Natural killer cell treated with Interleukin-12 subunit alpha and Interleukin-12 subunit beta and Interleukin-15 and Interleukin-18, amount 100 ng/mL, for 72 hours (primary cell): Measurements from ENCODE around the gene DOCK4. TPM values are rescaled to one million over a fixed set of nuclear protein-coding genes. Genes with fewer than 3 reads are reported as not detected.

ENCODE experiments used
- ATAC-seq, 2 donors: fragments of 150-1000 bp; cut with Tn5 transposase in 1 of 2; sonication (Bioruptor Pico), chemical (Tn5 transposase) in 1 of 2; 2 replicates each; pipeline ENCODE4 v1.10.0; 2021
- DNase-seq: peaks from one replicate; pipeline ENCODE4 v3.0.0; 2022; ENCODE audit warnings: low spot score
- H3K27ac Mint-ChIP-seq, 2 donors: 1 replicate in 1 of 2; 2 replicates in 1 of 2; pipeline ENCODE4 v1.8.0; 2022; ENCODE audit warnings: mixed read lengths in 2 of 2, mild to moderate bottlenecking in 1 of 2, moderate library complexity in 1 of 2
- H3K27me3 Mint-ChIP-seq, 2 donors: 1 replicate in 1 of 2; 2 replicates in 1 of 2; pipeline ENCODE4 v1.8.0; 2022; ENCODE audit warnings: mixed read lengths in 2 of 2
- H3K36me3 Mint-ChIP-seq: one replicate; pipeline ENCODE4 v1.8.0; 2022; ENCODE audit warnings: mixed read lengths
- H3K4me1 Mint-ChIP-seq, 2 donors: 1 replicate in 1 of 2; 2 replicates in 1 of 2; pipeline ENCODE4 v1.8.0; 2022; ENCODE audit warnings: low read depth in 2 of 2, mixed read lengths in 2 of 2, mild to moderate bottlenecking in 1 of 2
- H3K4me3 Mint-ChIP-seq: one replicate; pipeline ENCODE4 v1.8.0; 2022; ENCODE audit warnings: mixed read lengths
- H3K9me3 Mint-ChIP-seq: 2 replicates; pipeline ENCODE4 v1.8.0; 2022; ENCODE audit warnings: mixed read lengths
- total RNA-seq, 2 donors: library from RNA; stranded (reverse); gene quantifications; one replicate each; pipeline ENCODE4 v1.2.3, GENCODE V29; 2022

DOCK4 gene
- total RNA-seq, 2 donors from 2014 or later, result 1.8 to 3.3 TPM

- Mint-ChIP-seq H3K27ac (no peak overlapping the region), H3K4me3 (no peak overlapping the region), H3K9me3 (no peaks in the 10 kb centered on the region), H3K36me3 (no peaks in the 10 kb centered on the region), H3K27me3 (peaks cover 5% of the 10 kb centered on the region in 2 donors), H3K4me1 (no peaks in the 10 kb centered on the region)
- DNase-seq (no peak), ATAC-seq (no peak)
Observed at GRCh38 chr7:111730057-111730456, 476.1 kb downstream of the DOCK4 start.

GRCh38 chr7:111729483-111729882, 476.7 kb downstream of the DOCK4 start:
- Mint-ChIP-seq H3K27ac (no peak overlapping the region), H3K36me3 (no peaks in the 10 kb centered on the region), H3K9me3 (no peaks in the 10 kb centered on the region), H3K4me1 (no peaks in the 10 kb centered on the region), H3K27me3 (peaks cover 3 to 5% of the 10 kb centered on the region in 2 donors), H3K4me3 (no peak overlapping the region)
- ATAC-seq (no peak), DNase-seq (no peak)

- H3K4me1 Mint-ChIP-seq, result no peaks in the 10 kb centered on the region
- H3K27ac Mint-ChIP-seq, result no peak overlapping the region
- no peaks in the 10 kb centered on the region for H3K9me3 Mint-ChIP-seq
- DNase-seq, result no peak
- ATAC-seq, result no peak
- no peaks in the 10 kb centered on the region for H3K36me3 Mint-ChIP-seq
- H3K4me3 Mint-ChIP-seq, result no peak overlapping the region
- H3K27me3 Mint-ChIP-seq, result peaks cover 5% of the 10 kb centered on the region in 2 donors
Observed at GRCh38 chr7:111728635-111728995, 477.6 kb downstream of the DOCK4 start.

- Mint-ChIP-seq H3K36me3 (no peaks in the 10 kb centered on the region), H3K4me3 (no peak overlapping the region), H3K9me3 (no peaks in the 10 kb centered on the region), H3K27ac (no peak overlapping the region), H3K27me3 (peaks cover 5% of the 10 kb centered on the region in 2 donors), H3K4me1 (no peaks in the 10 kb centered on the region)
- no peak for DNase-seq
- ATAC-seq, result peak in 1 of 2 donors; percentile 43
Observed at GRCh38 chr7:111727905-111728634, 478.1 kb downstream of the DOCK4 start.

GRCh38 chr7:111718886-111719285, 487.3 kb downstream of the DOCK4 start:
- Mint-ChIP-seq H3K27me3 (peaks cover 0 to 10% of the 10 kb centered on the region in 2 donors), H3K36me3 (no peaks in the 10 kb centered on the region), H3K4me1 (no peaks in the 10 kb centered on the region)

GRCh38 chr7:111711426-111712065, 494.7 kb downstream of the DOCK4 start:
- ATAC-seq (no peak), DNase-seq (no peak)
- Mint-ChIP-seq H3K4me1 (no peaks in the 10 kb centered on the region), H3K4me3 (no peak overlapping the region), H3K27ac (no peak overlapping the region), H3K9me3 (peaks cover 13% of the 10 kb centered on the region), H3K27me3 (peaks cover 0 to 13% of the 10 kb centered on the region in 2 donors), H3K36me3 (no peaks in the 10 kb centered on the region)

More at GRCh38 chr7:111718886-111719285, 487.3 kb downstream of the DOCK4 start:
- H3K9me3 Mint-ChIP-seq, result no peaks in the 10 kb centered on the region
- no peak overlapping the region for H3K27ac Mint-ChIP-seq
- H3K4me3 Mint-ChIP-seq, result no peak overlapping the region
- DNase-seq, result no peak
- ATAC-seq, result no peak

GRCh38 chr7:111710839-111711380, 495.3 kb downstream of the DOCK4 start:
- no peaks in the 10 kb centered on the region for H3K4me1 Mint-ChIP-seq
- peaks cover 0 to 13% of the 10 kb centered on the region in 2 donors for H3K27me3 Mint-ChIP-seq
- ATAC-seq, result no peak
- no peak for DNase-seq
- H3K9me3 Mint-ChIP-seq, result peaks cover 13% of the 10 kb centered on the region
- no peaks in the 10 kb centered on the region for H3K36me3 Mint-ChIP-seq
- H3K27ac Mint-ChIP-seq, result no peak overlapping the region
- H3K4me3 Mint-ChIP-seq, result no peak overlapping the region

- Mint-ChIP-seq H3K9me3 (peaks cover 17% of the 10 kb centered on the region), H3K27ac (no peak overlapping the region), H3K4me1 (no peaks in the 10 kb centered on the region), H3K36me3 (no peaks in the 10 kb centered on the region), H3K4me3 (no peak overlapping the region), H3K27me3 (peaks cover 0 to 12% of the 10 kb centered on the region in 2 donors)
- ATAC-seq (no peak), DNase-seq (no peak)
Observed at GRCh38 chr7:111708072-111708471, 498.1 kb downstream of the DOCK4 start.

GRCh38 chr7:111705807-111706206, 500.4 kb downstream of the DOCK4 start:
- Mint-ChIP-seq H3K4me3 (no peak overlapping the region), H3K4me1 (no peaks in the 10 kb centered on the region), H3K36me3 (no peaks in the 10 kb centered on the region), H3K27ac (no peak overlapping the region), H3K9me3 (peaks cover 15% of the 10 kb centered on the region), H3K27me3 (peaks cover 0 to 7% of the 10 kb centered on the region in 2 donors)
- DNase-seq, result no peak
- no peak for ATAC-seq

- Mint-ChIP-seq H3K4me3 (no peak overlapping the region), H3K9me3 (peaks cover 3% of the 10 kb centered on the region), H3K36me3 (no peaks in the 10 kb centered on the region), H3K27ac (no peak overlapping the region), H3K27me3 (no peaks in the 10 kb centered on the region), H3K4me1 (no peaks in the 10 kb centered on the region)
- DNase-seq (no peak), ATAC-seq (no peak)
Observed at GRCh38 chr7:111697771-111698170, 508.4 kb downstream of the DOCK4 start.

GRCh38 chr7:111694376-111694775, 511.8 kb downstream of the DOCK4 start:
- DNase-seq (no peak), ATAC-seq (no peak)
- no peaks in the 10 kb centered on the region for H3K36me3 Mint-ChIP-seq
- no peak overlapping the region for H3K27ac Mint-ChIP-seq
- no peak overlapping the region for H3K4me3 Mint-ChIP-seq
- peaks cover 3% of the 10 kb centered on the region for H3K9me3 Mint-ChIP-seq
- H3K27me3 Mint-ChIP-seq, result no peaks in the 10 kb centered on the region
- H3K4me1 Mint-ChIP-seq, result no peaks in the 10 kb centered on the region

GRCh38 chr7:111690364-111691111, 515.7 kb downstream of the DOCK4 start:
- H3K4me3 Mint-ChIP-seq, result no peak overlapping the region
- H3K4me1 Mint-ChIP-seq, result no peaks in the 10 kb centered on the region
- H3K27ac Mint-ChIP-seq, result no peak overlapping the region
- ATAC-seq (no peak), DNase-seq (no peak)
- H3K9me3 Mint-ChIP-seq, result peaks cover 8% of the 10 kb centered on the region
- H3K36me3 Mint-ChIP-seq, result no peaks in the 10 kb centered on the region
- H3K27me3 Mint-ChIP-seq, result peaks cover 2 to 13% of the 10 kb centered on the region in 2 donors

GRCh38 chr7:111685349-111685748, 520.9 kb downstream of the DOCK4 start:
- Mint-ChIP-seq H3K9me3 (peaks cover 5% of the 10 kb centered on the region), H3K27me3 (peaks cover 2 to 13% of the 10 kb centered on the region in 2 donors), H3K4me3 (no peak overlapping the region), H3K4me1 (no peaks in the 10 kb centered on the region), H3K36me3 (no peaks in the 10 kb centered on the region), H3K27ac (no peak overlapping the region)
- no peak for DNase-seq
- ATAC-seq, result no peak
